AG09309 (cell line): ENCODE results near the gene PTPMT1.

Source experiments
- DNase-seq: peaks from one replicate; pipeline ENCODE4 v3.0.0-alpha.2; 2010; ENCODE audit warnings: low read depth
- H3K4me3 ChIP-seq: 2 replicates; pipeline ENCODE4 v1.5.1; 2011; ENCODE audit warnings: mild to moderate bottlenecking, low read depth, low read length, moderate library complexity; ENCODE audit not compliant: control insufficient read depth
- CTCF ChIP-seq: IDR thresholded peaks from 2 replicates; pipeline ENCODE4 v1.5.1; 2011; ENCODE audit warnings: mild to moderate bottlenecking, low read depth, low read length, inconsistent platforms; ENCODE audit not compliant: insufficient read depth, control insufficient read depth; ENCODE audit errors: missing control alignments

The PTPMT1 gene

GRCh38 chr11:47586098-47586855 is 20.9 kb downstream of the PTPMT1 start, which contains the start of gene FAM180B:
Gene FAM180B (plus strand): TSS chr11:47586678. CDS start chr11:47586769, 91 bp downstream.
- no peak for TF ChIP-seq CTCF
- no peak within 1 kb of the TSS for H3K4me3 ChIP-seq
- DNase-seq = no peak

- H3K4me3 ChIP-seq = no peak overlapping the region
- TF ChIP-seq CTCF = no peak
- DNase-seq = no peak
Measured at GRCh38 chr11:47587039-47587716, 21.8 kb downstream of the PTPMT1 start.

- no peak for TF ChIP-seq CTCF
- H3K4me3 ChIP-seq = no peak overlapping the region
- no peak for DNase-seq
Measured at GRCh38 chr11:47587723-47588326, 22.4 kb downstream of the PTPMT1 start.

- H3K4me3 ChIP-seq = no peak overlapping the region
- no peak for TF ChIP-seq CTCF
- DNase-seq = no peak
Measured at GRCh38 chr11:47589118-47589517, 23.7 kb downstream of the PTPMT1 start.

GRCh38 chr11:47589584-47589976 is 24.2 kb downstream of the PTPMT1 start:
- TF ChIP-seq CTCF = no peak
- DNase-seq = no peak
- no peak overlapping the region for H3K4me3 ChIP-seq

GRCh38 chr11:47589977-47590861 is 24.8 kb downstream of the PTPMT1 start:
- H3K4me3 ChIP-seq = no peak overlapping the region
- TF ChIP-seq CTCF = no peak
- DNase-seq = no peak
